Mucosa of rectum (tissue), 2 donors: ENCODE data around the gene OTUD3.
"Not testable (repeated sequence)": the region's sequence is repeated elsewhere in the genome, so short reads cannot be mapped to it uniquely, and the experiment has no call there.

Source experiments
- H3K27ac ChIP-seq, 2 donors: one replicate each; pipeline ENCODE4 v1.7.0; 2013; ENCODE audit warnings: inconsistent platforms in 2 of 2, low read depth in 2 of 2, low read length in 2 of 2
- H3K27me3 ChIP-seq, 2 donors: one replicate each; pipeline ENCODE4 v1.7.0; 2013; ENCODE audit warnings: low read length in 2 of 2; ENCODE audit not compliant: control insufficient read depth in 2 of 2, insufficient read depth in 2 of 2
- H3K36me3 ChIP-seq, 2 donors: one replicate each; pipeline ENCODE4 v1.7.0; 2013; ENCODE audit warnings: low read length in 2 of 2; ENCODE audit not compliant: control insufficient read depth in 2 of 2, insufficient read depth in 2 of 2
- H3K4me1 ChIP-seq, 2 donors: one replicate each; pipeline ENCODE4 v1.7.0; 2013; ENCODE audit warnings: low read length in 2 of 2, mild to moderate bottlenecking in 1 of 2; ENCODE audit not compliant: control insufficient read depth in 2 of 2, insufficient read depth in 2 of 2
- H3K4me3 ChIP-seq, 2 donors: one replicate each; pipeline ENCODE4 v1.7.0; 2013; ENCODE audit warnings: low read length in 2 of 2
- H3K9ac ChIP-seq, 2 donors: one replicate each; pipeline ENCODE4 v1.7.0; 2013; ENCODE audit warnings: low read length in 2 of 2, low read depth in 1 of 2, mild to moderate bottlenecking in 1 of 2
- H3K9me3 ChIP-seq, 2 donors: one replicate each; pipeline ENCODE4 v1.7.0; 2013; ENCODE audit warnings: low read length in 2 of 2; ENCODE audit not compliant: control insufficient read depth in 2 of 2
- donor health status: healthy.
- donor health status: Normal muscosa, but diverticular disease.

Gene OTUD3

DNA sequence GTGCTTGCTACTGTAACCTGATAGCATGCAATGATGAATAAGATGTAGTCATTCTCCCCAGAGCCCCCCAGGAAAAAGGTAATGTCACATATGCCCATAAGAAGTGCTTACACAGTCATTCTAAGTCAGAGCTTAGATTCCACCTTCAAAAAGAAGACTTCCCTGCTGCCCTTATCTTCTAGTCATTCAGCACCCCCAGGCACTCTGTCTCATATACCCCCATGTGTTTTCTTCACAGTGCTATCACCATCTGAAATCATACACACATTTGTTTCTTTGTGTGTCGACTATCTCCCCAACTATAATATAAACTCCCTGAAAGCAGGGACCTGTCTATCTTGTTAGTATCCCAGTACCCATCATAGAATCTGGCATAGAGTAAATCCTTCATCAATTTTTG lies 16.2 kb upstream of the OTUD3 start:
- no peaks in the 10 kb centered on the region for H3K27me3 ChIP-seq
- no peak overlapping the region for H3K9ac ChIP-seq
- H3K4me3 ChIP-seq = no peak overlapping the region
- no peak overlapping the region for H3K27ac ChIP-seq
- peaks cover 3 to 7% of the 10 kb centered on the region in 2 donors for H3K4me1 ChIP-seq
- no peaks in the 10 kb centered on the region for H3K36me3 ChIP-seq
- H3K9me3 ChIP-seq = no peaks in the 10 kb centered on the region

- Histone ChIP-seq H3K36me3 (no peaks in the 10 kb centered on the region), H3K27me3 (no peaks in the 10 kb centered on the region), H3K9me3 (no peaks in the 10 kb centered on the region), H3K4me1 (peaks cover 0 to 2% of the 10 kb centered on the region in 2 donors), H3K27ac (no peak overlapping the region), H3K4me3 (no peak overlapping the region), H3K9ac (no peak overlapping the region)
Observed at GRCh38 chr1:19866758-19867157, 15.4 kb upstream of the OTUD3 start.

GRCh38 chr1:19868575-19868974 lies 13.6 kb upstream of the OTUD3 start:
- H3K4me1 ChIP-seq, H3K27me3 ChIP-seq, H3K36me3 ChIP-seq, H3K4me3 ChIP-seq, H3K27ac ChIP-seq, H3K9me3 ChIP-seq, H3K9ac ChIP-seq: not testable (repeated sequence)

DNA sequence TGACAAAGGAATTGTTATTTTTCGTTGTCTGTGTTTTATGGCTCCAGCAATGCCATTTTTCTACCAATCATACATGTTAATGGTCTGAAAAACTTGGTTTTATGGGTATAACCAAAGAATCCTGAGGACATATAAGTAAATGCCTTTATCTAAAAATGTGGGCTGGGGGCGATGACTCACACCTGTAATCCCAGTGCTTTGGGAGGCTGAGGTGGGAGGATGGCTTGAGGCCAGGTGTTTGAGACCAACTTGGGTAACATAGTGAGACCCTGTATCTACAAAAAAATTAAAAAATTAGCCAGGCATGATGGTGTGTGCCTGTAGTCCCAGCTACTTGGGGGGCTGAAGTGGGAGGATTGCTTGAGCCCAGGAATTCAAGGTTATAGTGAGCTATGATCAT lies 12.7 kb upstream of the OTUD3 start:
- not testable (repeated sequence) for H3K9me3 ChIP-seq, H3K36me3 ChIP-seq, H3K27ac ChIP-seq, H3K4me3 ChIP-seq, H3K9ac ChIP-seq, H3K4me1 ChIP-seq, H3K27me3 ChIP-seq

DNA sequence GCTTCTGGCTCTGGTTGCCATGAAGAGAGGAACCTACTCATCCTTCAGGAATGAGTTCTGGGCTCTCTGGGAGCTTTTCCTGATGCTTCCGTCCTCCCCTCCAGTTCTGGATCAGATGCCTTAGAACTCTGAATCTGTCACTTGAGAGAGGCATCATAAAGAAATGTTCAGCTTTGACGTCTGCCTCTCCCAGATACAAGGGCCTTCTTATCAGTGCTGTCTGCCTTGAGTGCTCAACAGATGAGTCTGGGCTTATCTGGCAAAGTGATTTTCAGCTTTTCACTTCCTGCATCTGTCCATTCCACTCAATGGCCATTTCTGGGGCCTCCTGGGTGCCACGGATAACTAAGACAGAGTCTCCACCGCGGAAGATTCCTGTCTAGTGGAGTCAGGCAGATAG lies 12.3 kb upstream of the OTUD3 start:
- Histone ChIP-seq H3K36me3 (no peaks in the 10 kb centered on the region), H3K9ac (no peak overlapping the region), H3K9me3 (no peaks in the 10 kb centered on the region), H3K27ac (peak overlapping the region in 1 of 2 donors; percentile 29), H3K4me1 (peaks cover 0 to 8% of the 10 kb centered on the region in 2 donors), H3K4me3 (no peak overlapping the region), H3K27me3 (peaks cover 0 to 3% of the 10 kb centered on the region in 2 donors)

DNA sequence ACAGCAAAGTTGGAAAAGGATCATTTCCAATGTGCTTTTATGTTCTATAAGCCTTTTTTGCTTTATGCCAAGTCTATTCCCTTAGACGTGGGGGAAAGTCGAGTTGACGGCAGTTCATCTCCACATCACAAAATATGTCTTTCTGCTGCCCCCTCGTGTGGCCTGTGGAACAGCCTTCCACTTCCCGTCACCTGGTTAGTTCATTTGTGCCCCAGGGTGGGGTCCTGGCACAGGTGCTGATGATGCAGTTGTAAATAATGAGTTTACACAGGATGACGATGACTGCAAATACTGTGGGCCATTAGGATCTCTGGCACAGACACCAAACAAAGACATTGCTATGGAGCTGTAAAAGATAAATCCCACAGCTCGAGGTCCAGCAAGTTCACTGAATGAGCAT lies 10.0 kb upstream of the OTUD3 start:
- no peak overlapping the region for H3K4me3 ChIP-seq
- H3K27ac ChIP-seq = peak overlapping the region in 1 of 2 donors; percentile 45
- H3K27me3 ChIP-seq = peaks cover 0 to 3% of the 10 kb centered on the region in 2 donors
- peaks cover 0 to 8% of the 10 kb centered on the region in 2 donors for H3K4me1 ChIP-seq
- no peaks in the 10 kb centered on the region for H3K9me3 ChIP-seq
- peak overlapping the region in 1 of 2 donors; percentile 6 for H3K9ac ChIP-seq
- no peaks in the 10 kb centered on the region for H3K36me3 ChIP-seq

GRCh38 chr1:19877181-19877750 lies 4.9 kb upstream of the OTUD3 start:
- Histone ChIP-seq H3K9ac (no peak overlapping the region), H3K27ac (no peak overlapping the region), H3K36me3 (no peaks in the 10 kb centered on the region), H3K4me3 (no peak overlapping the region), H3K4me1 (peaks cover 3 to 11% of the 10 kb centered on the region in 2 donors), H3K27me3 (no peaks in the 10 kb centered on the region), H3K9me3 (no peaks in the 10 kb centered on the region)

- Histone ChIP-seq H3K27me3 (no peaks in the 10 kb centered on the region), H3K36me3 (no peaks in the 10 kb centered on the region), H3K27ac (peak overlapping the region; percentile 48 to 79), H3K9me3 (no peaks in the 10 kb centered on the region), H3K9ac (peak overlapping the region in 1 of 2 donors; percentile 13), H3K4me1 (peaks cover 6 to 9% of the 10 kb centered on the region in 2 donors), H3K4me3 (peak overlapping the region; percentile 44 to 52)
Observed at GRCh38 chr1:19877821-19878636, 4.2 kb upstream of the OTUD3 start.

DNA sequence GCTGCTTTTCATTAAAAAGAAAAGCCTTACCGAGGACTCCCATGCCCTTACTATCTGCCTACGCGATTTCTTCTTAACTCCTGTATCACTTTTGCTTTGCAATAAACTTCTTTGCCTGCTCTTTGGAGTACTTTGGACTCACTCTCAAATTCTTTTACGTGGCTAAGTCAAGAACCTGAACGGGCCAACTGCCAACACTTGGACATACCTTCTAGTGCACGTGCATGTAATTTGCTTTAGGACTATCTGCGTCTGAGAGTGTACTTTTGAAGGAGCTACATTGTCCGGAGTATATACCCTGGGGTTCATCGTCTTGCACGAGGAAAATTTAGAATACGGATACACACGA lies 3.6 kb upstream of the OTUD3 start:
- no peaks in the 10 kb centered on the region for H3K9me3 ChIP-seq
- H3K27ac ChIP-seq = peak overlapping the region; percentile 48 to 79
- H3K4me3 ChIP-seq = peak overlapping the region; percentile 44 to 52

GRCh38 chr1:19879227-19879626 lies 3.0 kb upstream of the OTUD3 start:
- Histone ChIP-seq H3K9ac (no peak overlapping the region), H3K9me3 (no peaks in the 10 kb centered on the region), H3K27me3 (no peaks in the 10 kb centered on the region), H3K27ac (no peak overlapping the region), H3K36me3 (no peaks in the 10 kb centered on the region), H3K4me3 (no peak overlapping the region), H3K4me1 (peaks cover 10 to 17% of the 10 kb centered on the region in 2 donors)

More for the DNA sequence above, 3.6 kb upstream of the OTUD3 start:
- peak overlapping the region in 1 of 2 donors; percentile 13 for H3K9ac ChIP-seq
- H3K27me3 ChIP-seq = no peaks in the 10 kb centered on the region
- peaks cover 10 to 14% of the 10 kb centered on the region in 2 donors for H3K4me1 ChIP-seq
- H3K36me3 ChIP-seq = no peaks in the 10 kb centered on the region
